Caki2 (cell line): ENCODE data around the gene SLC2A9. TPM values are rescaled to one million over a fixed set of nuclear protein-coding genes. Genes with fewer than 3 reads are reported as not detected.
A peak's percentile ranks its signal among the peaks of the same experiment; 100 is the strongest.

Experiments used
- DNase-seq: peaks from one replicate; pipeline ENCODE4 v3.0.0-alpha.2; 2015; ENCODE audit warnings: low read depth
- in situ Hi-C: cut with HindIII; loops from 2 replicates; pipeline ENCODE4 v1.10.0; 2016; ENCODE audit warnings: low sequenced_read_pairs, low pct_unique_long_range_greater_than_20kb, mixed read lengths
- total RNA-seq: library from RNA; depleted of rRNA; stranded (reverse); fragments of >200 nt; shearing (Covaris generic); gene quantifications from 2 replicates; pipeline ENCODE4 v1.2.3, GENCODE V29; 2014; ENCODE audit warnings: low replicate concordance

The SLC2A9 gene
- total RNA-seq, 1 experiment from 2014 or later: 1.2 TPM

- DNase-seq: no peak
Observed at GRCh38 chr4:10007793-10008608, 13.3 kb downstream of the SLC2A9 start.

DNA sequence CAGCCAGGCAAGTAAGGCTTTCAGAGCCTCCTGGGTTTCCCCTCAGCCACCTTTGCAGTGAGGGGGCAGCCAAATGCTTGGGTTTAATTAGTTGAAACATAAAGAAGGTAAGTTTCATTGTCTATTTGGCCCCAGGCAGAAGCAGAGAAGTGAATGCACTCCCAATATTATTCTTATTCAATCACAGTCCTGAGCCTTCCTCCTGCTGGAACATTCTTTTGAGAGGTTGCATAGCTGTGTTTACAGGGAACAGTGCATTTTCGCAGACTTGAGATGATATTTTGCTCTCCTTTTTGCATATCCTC lies 13.9 kb downstream of the SLC2A9 start:
- DNase-seq: no peak
- in situ Hi-C loops: no loop called here

More at GRCh38 chr4:10007793-10008608, 13.3 kb downstream of the SLC2A9 start:
- in situ Hi-C loops: no loop called here

GRCh38 chr4:10006601-10007435 lies 14.5 kb downstream of the SLC2A9 start:
- in situ Hi-C loops: no loop called here
- DNase-seq: peak; percentile 87

DNA sequence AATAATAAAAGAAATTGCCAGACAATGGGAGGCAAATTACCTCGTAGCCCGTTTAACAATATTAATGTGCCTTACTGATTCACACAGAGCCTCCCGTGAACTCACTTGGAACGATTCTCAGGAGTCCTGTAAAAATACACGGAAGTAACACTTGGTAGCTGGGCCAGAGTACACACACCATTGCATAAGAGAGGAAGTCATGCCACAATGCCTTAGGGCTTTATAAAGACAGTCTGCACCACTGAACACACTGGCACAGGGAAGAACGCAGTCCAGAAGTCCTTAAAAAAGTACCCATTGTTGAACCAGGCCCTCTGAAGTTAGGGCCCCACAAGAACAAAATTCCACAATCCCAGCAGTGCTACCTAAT lies 15.1 kb downstream of the SLC2A9 start:
- peak; percentile 80 for DNase-seq
- in situ Hi-C loops: no loop called here

DNA sequence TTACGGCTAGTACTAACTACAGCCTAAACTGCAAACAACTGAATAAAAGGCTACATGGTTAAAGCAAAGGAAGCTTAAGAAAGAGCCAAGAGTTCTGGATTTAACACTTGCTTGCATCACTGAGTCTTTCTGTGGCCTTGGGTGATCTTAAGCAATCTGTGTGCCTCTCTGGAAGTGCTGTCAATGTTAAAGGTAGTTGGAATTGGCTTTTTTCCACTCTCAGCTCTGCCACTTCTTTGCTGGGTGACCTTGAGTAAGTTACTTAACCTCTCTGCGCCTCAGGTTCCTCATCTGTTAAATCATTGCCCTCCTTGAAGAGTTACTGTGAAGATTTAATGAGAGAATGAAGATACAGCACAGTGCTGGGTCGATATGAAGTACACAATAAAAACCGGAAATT lies 15.7 kb downstream of the SLC2A9 start:
- in situ Hi-C loops: no loop called here
- DNase-seq: no peak

GRCh38 chr4:10003666-10004065 lies 17.6 kb downstream of the SLC2A9 start:
- DNase-seq: no peak
- in situ Hi-C loops: no loop called here

- no peak for DNase-seq
- in situ Hi-C loops: no loop called here
Observed at GRCh38 chr4:10002278-10002677, 19.0 kb downstream of the SLC2A9 start.

DNA sequence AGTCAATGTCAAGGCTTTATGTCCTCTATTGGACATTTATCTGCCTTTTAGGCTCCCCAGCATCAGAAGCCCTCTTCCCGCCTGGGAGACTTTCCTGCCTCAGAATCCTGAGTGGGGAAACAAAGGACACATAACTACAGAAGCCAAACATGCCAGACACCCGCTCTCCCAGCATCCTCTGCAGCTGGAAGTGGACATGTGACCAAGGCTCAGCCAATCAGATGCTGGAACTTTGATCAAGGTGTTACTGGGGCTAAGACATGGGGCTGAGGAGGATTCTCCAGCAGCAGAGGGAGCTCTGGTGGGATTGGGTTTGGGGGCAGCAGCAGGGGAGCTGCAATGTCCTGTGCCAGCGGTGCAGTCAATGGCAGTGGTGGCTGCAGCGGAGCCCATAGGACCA lies 19.5 kb downstream of the SLC2A9 start:
- no peak for DNase-seq
- in situ Hi-C loops: no loop called here

- DNase-seq: peak; percentile 31
- in situ Hi-C loops: no loop called here
Observed at GRCh38 chr4:9999956-10000561, 21.2 kb downstream of the SLC2A9 start.

- in situ Hi-C loops: no loop called here
- DNase-seq: no peak
Observed at GRCh38 chr4:9997886-9998285, 23.4 kb downstream of the SLC2A9 start.

GRCh38 chr4:9996319-9997110 lies 24.8 kb downstream of the SLC2A9 start:
- in situ Hi-C loops: no loop called here
- peak; percentile 14 for DNase-seq

DNA sequence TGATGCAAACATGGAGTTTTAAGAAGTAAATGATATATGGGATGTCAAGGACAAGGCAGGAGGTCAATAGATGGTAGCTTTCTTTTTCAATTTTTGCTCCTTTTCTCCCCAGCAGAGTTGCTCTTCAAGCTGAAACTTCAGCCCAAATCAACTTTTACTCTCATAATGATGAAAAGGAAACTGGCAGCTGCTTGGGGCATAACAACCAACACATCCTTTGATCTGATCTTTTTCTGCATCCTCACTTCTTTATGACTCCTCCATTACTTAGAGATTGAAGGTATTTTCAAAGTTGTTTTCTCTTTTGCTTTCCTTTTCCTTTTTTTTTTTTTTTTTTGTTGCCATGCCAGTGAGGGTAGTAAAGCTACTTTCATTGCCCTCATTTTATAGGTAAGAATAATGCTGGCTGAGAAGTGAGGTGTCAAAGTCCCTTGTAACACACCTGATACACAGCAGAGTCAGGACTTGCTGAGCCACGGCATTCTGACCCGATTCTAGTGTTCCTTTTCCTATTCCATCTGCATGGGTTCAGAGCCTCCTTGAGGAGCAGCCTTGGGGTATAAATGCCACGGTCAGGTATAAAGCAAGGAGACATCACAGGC lies 26.9 kb downstream of the SLC2A9 start:
- in situ Hi-C loops: no loop called here
- no peak for DNase-seq

GRCh38 chr4:9989918-9990635 lies 31.2 kb downstream of the SLC2A9 start:
- no peak for DNase-seq
- in situ Hi-C loops: no loop called here

DNA sequence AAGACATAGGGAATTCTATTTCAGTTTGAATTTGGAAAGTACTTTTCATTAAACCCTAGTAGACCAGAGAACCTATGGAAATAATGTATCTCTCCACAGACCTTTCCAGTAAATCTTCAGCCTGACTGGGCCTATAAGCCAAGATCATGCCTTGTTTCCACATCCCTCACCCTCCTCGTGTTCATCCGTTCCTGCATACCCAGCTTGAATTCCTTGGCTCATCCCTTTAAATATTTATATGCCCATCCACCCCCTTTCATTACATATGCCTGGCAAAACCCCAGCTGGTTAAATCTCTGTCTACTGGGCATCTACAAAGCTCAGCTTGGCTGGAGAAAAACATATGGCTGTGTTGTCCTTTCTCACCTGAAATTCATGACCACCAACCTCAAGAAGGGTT lies 32.4 kb downstream of the SLC2A9 start:
- DNase-seq: no peak
- in situ Hi-C loops: no loop called here

GRCh38 chr4:9988363-9988749 lies 32.9 kb downstream of the SLC2A9 start:
- in situ Hi-C loops: no loop called here
- DNase-seq: no peak

DNA sequence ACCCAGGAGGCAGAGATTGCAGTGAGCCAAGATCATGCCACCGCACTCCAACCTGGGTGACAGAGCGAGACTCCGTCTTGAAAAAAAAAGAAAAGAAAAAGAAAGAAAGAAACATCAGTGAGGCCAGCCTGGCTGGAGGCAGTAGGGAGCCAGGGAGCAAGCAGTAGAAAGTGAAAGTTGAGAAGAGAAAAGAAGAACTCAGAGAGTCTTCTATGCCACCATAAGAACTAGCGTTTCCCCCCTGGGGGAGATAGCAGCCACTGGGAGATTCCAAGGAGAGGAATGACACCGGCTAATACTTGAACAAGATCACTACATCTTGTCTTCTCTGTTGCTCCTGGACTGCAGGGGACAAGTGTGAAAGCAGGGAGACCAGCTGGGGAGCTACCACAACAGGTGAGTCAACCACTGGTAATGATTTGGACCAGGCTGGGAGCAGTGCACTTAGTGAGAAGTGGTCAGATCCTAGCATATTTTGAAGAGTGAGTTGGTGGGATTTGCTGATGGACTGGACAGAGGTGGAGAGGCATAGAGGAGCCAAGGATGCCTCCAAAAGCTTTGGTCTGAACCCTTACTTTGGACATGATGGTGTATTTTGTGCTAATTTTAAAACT lies 33.4 kb downstream of the SLC2A9 start:
- no peak for DNase-seq
- in situ Hi-C loops: no loop called here

GRCh38 chr4:9984621-9985020 lies 36.7 kb downstream of the SLC2A9 start:
- DNase-seq: no peak
- in situ Hi-C loops: no loop called here
